PFSK-1 (cell line): ENCODE data around the gene STXBP1.

Source experiments
- FOXP2 ChIP-seq: optimal IDR thresholded peaks from 2 replicates; pipeline ENCODE3; 2011; ENCODE audit warnings: borderline replicate concordance, control low read depth, inconsistent platforms; ENCODE audit not compliant: insufficient read depth; ENCODE audit errors: extremely low read length, extremely low read depth
- POLR2AphosphoS5 ChIP-seq: IDR thresholded peaks from 2 replicates; pipeline ENCODE4 v1.6.1; 2012; ENCODE audit warnings: low read depth, mild to moderate bottlenecking, control low read depth, low read length, moderate library complexity
- TAF1 ChIP-seq: IDR thresholded peaks from 2 replicates; pipeline ENCODE4 v1.6.1; 2012; ENCODE audit warnings: low read length, control low read depth, borderline replicate concordance; ENCODE audit not compliant: insufficient read depth
- TF ChIP-seq, protein P1 (sequence below), 2 experiments: IDR thresholded peaks; 2 replicates each; pipeline versions ENCODE4 v1.6.1 to v1.8.0; 2011 to 2012; ENCODE audit warnings: low read depth in 2 of 2, low read length in 2 of 2, control low read depth in 1 of 2, inconsistent platforms in 1 of 2, mild to moderate bottlenecking in 1 of 2, moderate library complexity in 1 of 2; ENCODE audit not compliant: insufficient read depth in 1 of 2

DNA sequence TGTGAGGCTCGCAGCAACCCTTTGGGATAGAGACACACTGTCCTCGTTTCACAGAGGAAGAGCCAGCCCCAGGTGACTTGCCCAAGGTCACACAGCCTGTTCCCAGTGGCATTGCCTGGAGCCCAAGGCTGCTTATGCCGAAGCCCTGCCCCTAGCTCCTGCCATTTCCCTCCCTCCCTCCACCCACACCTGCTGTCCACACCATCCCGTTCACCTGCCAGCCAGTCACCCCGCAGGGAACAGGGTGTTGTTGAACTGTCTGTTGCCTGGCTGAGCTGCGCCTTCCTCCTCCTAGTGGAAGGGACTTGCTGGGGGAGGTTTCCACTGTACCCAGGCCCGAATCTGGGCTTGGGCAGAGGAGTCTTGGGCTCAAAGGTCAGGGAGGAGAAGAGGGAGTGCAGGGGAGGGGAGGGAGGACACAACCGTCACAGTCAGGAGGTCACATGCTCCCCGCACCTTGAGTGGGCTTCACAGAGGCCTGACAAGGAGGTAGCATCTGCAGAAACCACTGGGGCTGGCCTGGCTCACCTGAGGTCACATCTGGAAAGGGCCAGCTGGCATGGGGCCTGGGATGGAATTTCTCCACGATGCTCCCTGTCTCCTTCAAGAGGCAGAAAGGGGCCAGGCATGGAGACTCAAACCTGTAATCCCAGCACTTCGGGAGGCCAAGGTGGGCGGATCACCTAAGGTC lies 110.1 kb downstream of the STXBP1 start:
- TF ChIP-seq POLR2AphosphoS5 (no peak), FOXP2 (no peak), TAF1 (no peak)
- TF ChIP-seq, protein P1, sequence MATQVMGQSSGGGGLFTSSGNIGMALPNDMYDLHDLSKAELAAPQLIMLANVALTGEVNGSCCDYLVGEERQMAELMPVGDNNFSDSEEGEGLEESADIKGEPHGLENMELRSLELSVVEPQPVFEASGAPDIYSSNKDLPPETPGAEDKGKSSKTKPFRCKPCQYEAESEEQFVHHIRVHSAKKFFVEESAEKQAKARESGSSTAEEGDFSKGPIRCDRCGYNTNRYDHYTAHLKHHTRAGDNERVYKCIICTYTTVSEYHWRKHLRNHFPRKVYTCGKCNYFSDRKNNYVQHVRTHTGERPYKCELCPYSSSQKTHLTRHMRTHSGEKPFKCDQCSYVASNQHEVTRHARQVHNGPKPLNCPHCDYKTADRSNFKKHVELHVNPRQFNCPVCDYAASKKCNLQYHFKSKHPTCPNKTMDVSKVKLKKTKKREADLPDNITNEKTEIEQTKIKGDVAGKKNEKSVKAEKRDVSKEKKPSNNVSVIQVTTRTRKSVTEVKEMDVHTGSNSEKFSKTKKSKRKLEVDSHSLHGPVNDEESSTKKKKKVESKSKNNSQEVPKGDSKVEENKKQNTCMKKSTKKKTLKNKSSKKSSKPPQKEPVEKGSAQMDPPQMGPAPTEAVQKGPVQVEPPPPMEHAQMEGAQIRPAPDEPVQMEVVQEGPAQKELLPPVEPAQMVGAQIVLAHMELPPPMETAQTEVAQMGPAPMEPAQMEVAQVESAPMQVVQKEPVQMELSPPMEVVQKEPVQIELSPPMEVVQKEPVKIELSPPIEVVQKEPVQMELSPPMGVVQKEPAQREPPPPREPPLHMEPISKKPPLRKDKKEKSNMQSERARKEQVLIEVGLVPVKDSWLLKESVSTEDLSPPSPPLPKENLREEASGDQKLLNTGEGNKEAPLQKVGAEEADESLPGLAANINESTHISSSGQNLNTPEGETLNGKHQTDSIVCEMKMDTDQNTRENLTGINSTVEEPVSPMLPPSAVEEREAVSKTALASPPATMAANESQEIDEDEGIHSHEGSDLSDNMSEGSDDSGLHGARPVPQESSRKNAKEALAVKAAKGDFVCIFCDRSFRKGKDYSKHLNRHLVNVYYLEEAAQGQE (IDR thresholded peaks at IDR 0.05; ENCODE audit: insufficient read depth in 1 of 2, low read depth in 2 of 2, low read length in 2 of 2): no peak
